ENCODE data around the gene LPCAT1. TPM values are rescaled to one million over a fixed set of nuclear protein-coding genes. Genes with fewer than 3 reads are reported as not detected.

The LPCAT1 gene
- total RNA-seq, 3 donors from 2014 or later, result 19.4 to 39.3 (median 21.4) TPM

- H3K4me1 ChIP-seq, result no peaks in the 10 kb centered on the region
- H3K36me3 ChIP-seq, result no peaks in the 10 kb centered on the region
- H3K27ac ChIP-seq, result no peak overlapping the region
- no peak for TF ChIP-seq CTCF (IDR thresholded peaks at IDR 0.05)
- no peak for TF ChIP-seq POLR2A (IDR thresholded peaks at IDR 0.05)
- TF ChIP-seq POLR2AphosphoS5 (IDR thresholded peaks at IDR 0.05), result no peak
- intact Hi-C loops (cut with DNase I; ENCODE audit: low total_unique reads), result no loop called here
- no peaks in the 10 kb centered on the region for H3K9me3 ChIP-seq
- H3K27me3 ChIP-seq, result no peaks in the 10 kb centered on the region
- DNase-seq (ENCODE audit: low spot score in 2 of 2), result peak in 1 of 2 donors; percentile 44
- peak overlapping the region in 1 of 3 donors; percentile 99 for H3K4me3 ChIP-seq
Measured at GRCh38 chr5:1524799-1525623, 1.3 kb upstream of the LPCAT1 start.

GRCh38 chr5:1524481-1524798, 680 bp upstream of the LPCAT1 start:
- no peaks in the 10 kb centered on the region for H3K27me3 ChIP-seq
- no peaks in the 10 kb centered on the region for H3K4me1 ChIP-seq
- peak in 1 of 2 donors; percentile 43 for DNase-seq (ENCODE audit: low spot score in 2 of 2)
- no peaks in the 10 kb centered on the region for H3K9me3 ChIP-seq
- intact Hi-C loops (cut with DNase I; ENCODE audit: low total_unique reads), result no loop called here
- TF ChIP-seq POLR2A (IDR thresholded peaks at IDR 0.05) (no peak), POLR2AphosphoS5 (IDR thresholded peaks at IDR 0.05) (no peak), CTCF (IDR thresholded peaks at IDR 0.05) (no peak)
- no peaks in the 10 kb centered on the region for H3K36me3 ChIP-seq
- H3K27ac ChIP-seq, result peak overlapping the region; percentile 75 to 94
- peak overlapping the region; percentile 77 to 99 (median 80) for H3K4me3 ChIP-seq

GRCh38 chr5:1523480-1523792, 324 bp downstream of the LPCAT1 start:
- H3K9me3 ChIP-seq, result no peaks in the 10 kb centered on the region
- no peak for DNase-seq (ENCODE audit: low spot score in 2 of 2)
- H3K27ac ChIP-seq, result peak overlapping the region in 1 of 2 donors; percentile 94
- no peak for TF ChIP-seq POLR2AphosphoS5 (IDR thresholded peaks at IDR 0.05)
- no peak for TF ChIP-seq POLR2A (IDR thresholded peaks at IDR 0.05)
- TF ChIP-seq CTCF (IDR thresholded peaks at IDR 0.05), result no peak
- H3K36me3 ChIP-seq, result no peaks in the 10 kb centered on the region
- no peaks in the 10 kb centered on the region for H3K27me3 ChIP-seq
- peak overlapping the region; percentile 77 to 99 (median 80) for H3K4me3 ChIP-seq
- H3K4me1 ChIP-seq, result no peaks in the 10 kb centered on the region
- intact Hi-C loops (cut with DNase I; ENCODE audit: low total_unique reads), result no loop called here

- intact Hi-C loops (cut with DNase I; ENCODE audit: low total_unique reads), result no loop called here
- Histone ChIP-seq H3K4me1 (no peaks in the 10 kb centered on the region), H3K27me3 (no peaks in the 10 kb centered on the region), H3K27ac (peak overlapping the region in 1 of 2 donors; percentile 94), H3K9me3 (no peaks in the 10 kb centered on the region), H3K36me3 (no peaks in the 10 kb centered on the region), H3K4me3 (peak overlapping the region; percentile 77 to 99 (median 80))
- TF ChIP-seq POLR2A (IDR thresholded peaks at IDR 0.05), result no peak
- no peak for TF ChIP-seq POLR2AphosphoS5 (IDR thresholded peaks at IDR 0.05)
- TF ChIP-seq CTCF (IDR thresholded peaks at IDR 0.05), result no peak
- peak in 1 of 2 donors; percentile 50 for DNase-seq (ENCODE audit: low spot score in 2 of 2)
Measured at GRCh38 chr5:1522601-1523479, 920 bp downstream of the LPCAT1 start.

Measured in breast epithelium (tissue), 4 donors.